Measurements from ENCODE around the gene HSF5.
"Not testable (repeated sequence)": the region's sequence is repeated elsewhere in the genome, so short reads cannot be mapped to it uniquely, and the experiment has no call there.

HSF5 gene

GRCh38 chr17:58516644-58517377 lies 28.6 kb upstream of the HSF5 start:
- DNase-seq, result no peak

DNA sequence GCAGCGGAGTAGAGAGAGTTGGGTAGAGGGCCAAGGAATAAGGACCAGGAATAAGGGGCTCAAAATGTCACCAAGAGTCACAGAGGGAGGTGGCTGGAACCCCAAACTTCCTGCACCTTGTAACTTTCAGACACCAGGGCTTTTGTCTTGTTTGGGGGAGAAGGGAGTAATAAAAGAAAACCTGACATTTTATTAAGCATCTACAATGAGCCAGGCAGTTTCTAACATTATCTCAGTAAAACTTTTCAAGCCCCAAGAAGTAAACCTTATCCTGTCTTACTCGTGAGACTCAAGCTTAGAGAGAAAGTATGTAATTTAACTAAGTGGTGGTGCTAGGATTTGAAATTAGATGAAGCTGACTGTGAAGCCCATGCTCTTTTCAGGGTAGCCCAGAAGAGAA lies 27.1 kb upstream of the HSF5 start:
- no peak for DNase-seq

DNA sequence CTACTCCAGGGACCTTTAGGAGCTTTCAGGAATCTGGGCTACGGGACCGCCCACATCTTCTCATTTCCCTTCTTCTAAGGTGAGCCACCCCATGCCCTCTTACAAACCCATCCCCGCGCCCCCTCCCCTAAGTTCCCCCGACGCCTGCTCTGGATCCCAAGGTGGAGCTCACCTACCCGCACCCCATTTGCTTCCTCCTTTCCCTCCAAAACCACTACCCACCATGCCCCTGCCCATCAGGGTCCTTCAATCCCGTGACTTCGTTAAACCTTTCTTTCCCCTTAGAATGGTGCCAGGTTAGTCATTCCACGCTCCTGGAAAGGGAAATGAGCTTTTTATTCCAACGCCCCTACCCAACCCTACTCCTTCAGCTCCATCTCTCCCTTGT lies 26.6 kb upstream of the HSF5 start:
- DNase-seq, result no peak

- peak; percentile 76 for DNase-seq
Measured at GRCh38 chr17:58513965-58514769, 26.0 kb upstream of the HSF5 start, which contains the start of gene MTMR4. MTMR4 (minus strand) TSS chr17:58514638; CDS start chr17:58514407, 231 bp downstream.

- DNase-seq, result no peak
Measured at GRCh38 chr17:58513267-58513964, 25.2 kb upstream of the HSF5 start.

GRCh38 chr17:58510075-58510474 lies 21.9 kb upstream of the HSF5 start:
- no peak for DNase-seq

GRCh38 chr17:58508341-58509067 lies 20.3 kb upstream of the HSF5 start:
- no peak for DNase-seq

- DNase-seq, result no peak
Measured at GRCh38 chr17:58507123-58507634, 19.0 kb upstream of the HSF5 start.

GRCh38 chr17:58506354-58507080 lies 18.3 kb upstream of the HSF5 start:
- no peak for DNase-seq

GRCh38 chr17:58504826-58505351 lies 16.7 kb upstream of the HSF5 start:
- no peak for DNase-seq

- DNase-seq, result no peak
Measured at GRCh38 chr17:58503866-58504265, 15.7 kb upstream of the HSF5 start.

- not testable (repeated sequence) for DNase-seq
Measured at GRCh38 chr17:58503134-58503533, 14.9 kb upstream of the HSF5 start.

DNA sequence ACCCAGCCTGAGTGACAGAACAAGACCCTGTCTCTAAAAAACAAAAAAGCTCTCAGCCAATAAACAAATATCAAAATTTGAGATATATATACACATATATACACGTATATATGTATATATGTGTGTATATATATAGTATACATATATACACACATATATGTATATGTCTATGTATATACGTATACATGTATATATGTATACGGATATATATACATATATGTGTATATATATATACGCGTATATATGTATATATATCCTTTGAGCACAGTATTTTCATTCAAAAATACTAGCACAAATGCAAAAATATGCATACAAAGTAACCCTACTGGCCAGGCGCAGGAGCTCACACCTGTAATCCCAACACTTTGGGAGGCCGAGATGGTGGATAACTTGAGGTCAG lies 13.2 kb upstream of the HSF5 start:
- DNase-seq, result no peak

- no peak for DNase-seq
Measured at GRCh38 chr17:58498177-58498828, 10.1 kb upstream of the HSF5 start.

DNA sequence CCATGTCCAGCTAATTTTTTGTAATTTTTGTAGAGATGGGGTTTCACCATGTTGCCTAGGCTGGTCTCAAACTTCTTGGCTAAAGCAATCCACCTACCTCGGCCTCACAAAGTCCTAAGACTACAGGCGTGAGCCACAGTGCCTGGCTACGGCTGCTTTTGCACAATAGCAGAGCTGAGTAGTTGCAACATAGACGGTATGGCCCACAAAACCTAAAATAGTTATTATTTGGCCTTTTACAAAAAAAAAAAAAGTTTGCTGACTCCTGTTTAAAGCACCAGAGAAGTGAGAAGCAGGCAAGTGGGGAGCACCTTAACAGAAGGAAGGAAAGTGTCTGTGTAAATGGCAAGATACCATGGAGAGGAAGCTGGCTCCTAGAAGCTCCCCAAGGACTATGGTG lies 5.3 kb upstream of the HSF5 start:
- no peak for DNase-seq

DNA sequence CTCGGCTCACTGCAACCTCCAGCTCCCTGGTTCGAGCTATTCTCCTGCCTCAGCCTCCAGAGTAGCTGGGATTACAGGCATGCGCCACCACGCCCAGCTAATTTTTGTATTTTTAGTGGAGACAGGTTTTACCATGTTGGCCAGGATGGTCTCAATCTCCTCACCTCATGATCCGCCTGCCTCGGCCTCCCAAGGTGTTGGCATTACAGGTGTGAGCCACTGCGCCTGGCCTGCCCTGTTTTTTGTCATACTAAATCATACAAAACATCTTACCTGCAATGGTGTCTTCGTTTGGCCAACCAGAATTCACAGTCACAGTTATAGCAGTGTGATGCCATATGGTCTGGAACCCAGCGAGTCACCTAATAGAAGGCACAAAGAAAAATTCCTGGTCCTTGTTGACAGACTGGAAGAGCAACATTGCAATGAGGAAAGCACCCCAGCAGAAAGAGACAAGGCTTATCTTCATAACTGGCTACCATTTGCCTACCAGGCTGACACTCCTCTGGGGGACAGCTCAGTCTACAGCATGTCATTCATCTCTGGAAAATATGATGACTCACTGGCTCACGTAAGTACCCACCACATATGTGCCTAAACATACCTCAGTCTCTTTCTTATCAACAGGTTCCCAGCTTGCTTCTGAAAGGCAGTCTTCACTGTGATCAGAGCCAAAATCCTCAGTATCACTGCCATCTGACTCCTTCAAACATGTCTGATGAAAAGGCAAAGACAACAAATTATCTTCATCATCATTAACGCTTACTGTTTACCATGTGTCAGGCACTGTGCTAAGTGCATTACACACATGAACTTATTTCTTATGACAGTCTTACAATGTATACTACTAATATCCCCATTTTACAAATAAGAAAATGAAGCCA lies 4.3 kb upstream of the HSF5 start:
- DNase-seq, result no peak

DNA sequence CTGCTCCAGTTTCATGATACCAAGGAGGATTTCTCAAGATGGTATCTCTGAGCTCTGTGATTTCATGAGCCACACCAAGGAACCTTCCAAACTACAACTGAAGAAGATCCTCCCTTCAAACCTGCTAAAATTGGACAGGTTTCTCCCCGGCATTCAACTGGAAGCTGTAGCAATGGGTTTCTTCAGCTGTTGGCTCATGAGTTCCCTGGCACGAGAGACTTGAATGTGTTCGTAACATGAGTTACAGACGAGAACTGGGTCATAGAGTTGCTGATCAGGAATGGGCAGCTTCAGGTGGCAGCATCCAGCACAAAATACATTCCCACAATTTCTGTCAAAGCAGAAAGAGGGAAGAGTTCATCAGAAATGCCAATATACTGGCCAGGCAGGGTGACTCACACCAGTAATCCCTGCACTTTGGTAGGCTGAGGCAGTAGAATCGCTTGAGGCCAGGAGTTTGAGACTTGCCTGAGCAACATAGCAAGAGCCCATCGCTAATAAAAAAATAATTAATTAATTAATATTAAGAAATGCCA lies 3.4 kb upstream of the HSF5 start:
- no peak for DNase-seq

GRCh38 chr17:58488428-58488890 lies 251 bp upstream of the HSF5 start:
- DNase-seq, result no peak

DNA sequence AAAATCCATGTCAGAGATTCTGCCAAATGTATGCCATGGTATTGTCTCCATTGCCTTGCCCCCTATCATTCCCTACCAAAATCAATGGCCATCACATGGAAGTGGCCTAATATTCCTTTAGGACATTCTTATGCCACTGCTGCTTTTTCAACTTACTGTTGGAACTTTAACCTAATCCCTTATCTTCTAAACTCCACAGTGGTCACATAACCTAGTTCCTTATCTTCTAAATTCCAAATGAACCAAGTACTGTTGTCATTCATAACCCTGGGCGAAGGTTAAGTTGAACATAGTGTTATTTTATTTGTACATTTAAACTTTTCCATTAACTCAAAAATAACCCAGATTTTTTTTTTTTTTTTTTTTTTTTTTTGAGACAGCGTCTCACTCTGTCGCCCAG lies 3.6 kb downstream of the HSF5 start:
- DNase-seq, result no peak

DNA sequence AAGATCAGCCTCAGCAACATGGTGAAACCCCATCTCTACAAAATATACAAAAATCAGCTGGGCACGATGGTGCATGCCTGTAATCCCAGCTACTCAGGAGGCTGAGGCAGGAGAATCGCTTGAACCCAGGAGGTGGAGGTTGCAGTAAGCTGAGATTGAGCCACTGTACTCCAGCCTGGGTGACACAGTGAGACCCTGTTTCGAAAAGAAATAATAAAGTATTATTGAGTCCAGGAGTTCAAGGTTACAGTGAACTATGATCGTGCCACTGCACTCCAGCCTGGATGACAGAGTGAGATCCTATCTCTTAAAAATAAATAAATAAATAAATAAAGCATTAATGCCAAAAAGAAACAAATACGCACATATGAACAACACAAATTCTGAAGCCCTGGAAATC lies 6.4 kb downstream of the HSF5 start:
- not testable (repeated sequence) for DNase-seq
